ENCODE results near the gene KRTAP22-2. TPM values are rescaled to one million over a fixed set of nuclear protein-coding genes. Genes with fewer than 3 reads are reported as not detected.

KRTAP22-2 gene
- total RNA-seq, 1 experiment from 2014 or later: not detected

GRCh38 chr21:30616125-30616524, 25.9 kb upstream of the KRTAP22-2 start, which contains the start of gene KRTAP20-1:
Gene KRTAP20-1 (plus strand): TSS chr21:30616425. CDS start chr21:30616455, 30 bp downstream.
- no peak within 1 kb of the TSS for H2BK20ac ChIP-seq (ENCODE audit: low read depth, low read length, poor library complexity, severe bottlenecking)
- H3K9me3 Mint-ChIP-seq: peaks cover 0 to 24% of the 10 kb centered on the region in 2 experiments; a peak in 3 of 5 replicates
- H3K4me1 ChIP-seq (ENCODE audit: insufficient read depth, low read length): no peaks in the 10 kb centered on the region
- no peak within 1 kb of the TSS for H3K4me2 ChIP-seq (ENCODE audit: insufficient read depth, insufficient read length, low read length)
- H3K9ac ChIP-seq (ENCODE audit: extremely low read depth, insufficient read length, low read length): no peak within 1 kb of the TSS
- no peaks in the 10 kb centered on the region for H3K27me3 ChIP-seq (ENCODE audit: insufficient read depth, low read length)
- no peak for TF ChIP-seq CTCF (conservative IDR thresholded peaks at IDR 0.05)
- no peak within 1 kb of the TSS; a peak in 1 of 7 replicates for H3K27ac Mint-ChIP-seq
- H3K79me2 ChIP-seq (ENCODE audit: insufficient read depth, low read length): no peaks in the 10 kb centered on the region
- no peak within 1 kb of the TSS for H3K4me3 Mint-ChIP-seq
- H3K27me3 Mint-ChIP-seq (ENCODE audit: low read depth): no peaks in the 10 kb centered on the region; the same call in none of the 2 replicates
- no peak for DNase-seq
- no peak within 1 kb of the TSS for H4K8ac ChIP-seq (replicated peaks; ENCODE audit: insufficient read length, low read depth, low read length)
- H3K23me2 ChIP-seq (ENCODE audit: insufficient read length, low read depth, low read length, poor library complexity, severe bottlenecking): no peaks in the 10 kb centered on the region
- H3K18ac ChIP-seq (ENCODE audit: insufficient read length, low read depth, low read length): no peak within 1 kb of the TSS
- no peak within 1 kb of the TSS for H2BK15ac ChIP-seq (ENCODE audit: low read depth, low read length)
- no peak within 1 kb of the TSS for H3T11ph ChIP-seq (ENCODE audit: low read length)
- H2BK12ac ChIP-seq (ENCODE audit: insufficient read length, low read depth, low read length): no peak within 1 kb of the TSS
- H2AFZ ChIP-seq (ENCODE audit: low read length): no peak within 1 kb of the TSS
- no peak within 1 kb of the TSS for H3K4ac ChIP-seq (ENCODE audit: low read depth, low read length)
- H3K56ac ChIP-seq (ENCODE audit: insufficient read length, low read depth, low read length): no peak within 1 kb of the TSS
- H3K14ac ChIP-seq (ENCODE audit: insufficient read depth, low read length): no peak within 1 kb of the TSS
- H3K4me1 Mint-ChIP-seq: no peaks in the 10 kb centered on the region
- no peak within 1 kb of the TSS for H4K5ac ChIP-seq (ENCODE audit: insufficient read length, low read depth, low read length)
- no peaks in the 10 kb centered on the region for H3K9me3 ChIP-seq (ENCODE audit: control insufficient read depth, low read depth, low read length)
- no peak within 1 kb of the TSS for H2BK120ac ChIP-seq (ENCODE audit: low read depth, low read length, poor library complexity, severe bottlenecking)
- H4K20me1 ChIP-seq (ENCODE audit: control insufficient read depth, insufficient read depth, insufficient read length): no peaks in the 10 kb centered on the region
- peaks cover 0 to 9% (median under 1%) of the 10 kb centered on the region in 3 experiments; a peak in 4 of 7 replicates for H3K36me3 Mint-ChIP-seq (ENCODE audit: insufficient read depth in 1 of 3, low read depth in 3 of 3)
- no peak within 1 kb of the TSS for H2BK5ac ChIP-seq (ENCODE audit: insufficient read length, low read length)
- no peak within 1 kb of the TSS for H4K91ac ChIP-seq (ENCODE audit: insufficient read length, low read depth, low read length)
- H3K23ac ChIP-seq (ENCODE audit: insufficient read length, low read depth, low read length): no peak within 1 kb of the TSS
- no peak within 1 kb of the TSS for H3K27ac ChIP-seq (ENCODE audit: insufficient read length, low read depth, low read length)
- no CpG with 5 or more reads among the region's 2 CpGs for WGBS (ENCODE audit: extremely low coverage, insufficient read length, low lambda C conversion rate)
- no peaks in the 10 kb centered on the region for H3K79me1 ChIP-seq (ENCODE audit: insufficient read depth, low read depth, low read length, poor library complexity, severe bottlenecking)
- H2AK5ac ChIP-seq (ENCODE audit: insufficient read length, low read length): no peak within 1 kb of the TSS

Measured in H9 (cell line).